ENCODE results near the gene GET4.
"Not testable (repeated sequence)": the region's sequence is repeated elsewhere in the genome, so short reads cannot be mapped to it uniquely, and the experiment has no call there.

The GET4 gene

GRCh38 chr7:916291-916941 is 40.1 kb downstream of the GET4 start:
- no peak for DNase-seq (ENCODE audit: low spot score)

- DNase-seq (ENCODE audit: low spot score) = no peak
These were observed 41.1 kb downstream of the GET4 start for GRCh38 chr7:917255-918117.

GRCh38 chr7:918118-918425 is 41.7 kb downstream of the GET4 start:
- DNase-seq (ENCODE audit: low spot score) = no peak

- DNase-seq (ENCODE audit: low spot score) = no peak
These were observed 42.2 kb downstream of the GET4 start for GRCh38 chr7:918441-919113.

- DNase-seq (ENCODE audit: low spot score) = no peak
These were observed 42.7 kb downstream of the GET4 start for GRCh38 chr7:919114-919442.

- DNase-seq (ENCODE audit: low spot score) = no peak
These were observed 43.6 kb downstream of the GET4 start for GRCh38 chr7:919924-920341.

- no peak for DNase-seq (ENCODE audit: low spot score)
These were observed 44.2 kb downstream of the GET4 start for GRCh38 chr7:920351-921070.

GRCh38 chr7:921071-921461 is 44.7 kb downstream of the GET4 start:
- DNase-seq (ENCODE audit: low spot score) = no peak

- DNase-seq (ENCODE audit: low spot score) = no peak
These were observed 45.4 kb downstream of the GET4 start for GRCh38 chr7:921581-922333.

- no peak for DNase-seq (ENCODE audit: low spot score)
These were observed 46.2 kb downstream of the GET4 start for GRCh38 chr7:922334-923107.

- no peak for DNase-seq (ENCODE audit: low spot score)
These were observed 47.0 kb downstream of the GET4 start for GRCh38 chr7:923108-924041.

GRCh38 chr7:924042-924441 is 47.7 kb downstream of the GET4 start:
- DNase-seq (ENCODE audit: low spot score) = not testable (repeated sequence)

- DNase-seq (ENCODE audit: low spot score) = no peak
These were observed 48.3 kb downstream of the GET4 start for GRCh38 chr7:924541-925231.

- DNase-seq (ENCODE audit: low spot score) = no peak
These were observed 49.2 kb downstream of the GET4 start for GRCh38 chr7:925601-926000.

- DNase-seq (ENCODE audit: low spot score) = peak; percentile 83
These were observed 50.0 kb downstream of the GET4 start for GRCh38 chr7:926061-927030.

- DNase-seq (ENCODE audit: low spot score) = no peak
These were observed 50.8 kb downstream of the GET4 start for GRCh38 chr7:927031-927671.

GRCh38 chr7:929311-929711 is 53.0 kb downstream of the GET4 start:
- no peak for DNase-seq (ENCODE audit: low spot score)
